Kidney epithelial cell (primary cell): ENCODE results near the gene FBXL14. TPM values are rescaled to one million over a fixed set of nuclear protein-coding genes. Genes with fewer than 3 reads are reported as not detected.

ENCODE experiments used
- DNase-seq: peaks from one replicate; pipeline ENCODE4 v3.0.0-alpha.2; 2010; ENCODE audit warnings: low read depth
- H3K27me3 ChIP-seq: 2 replicates; pipeline ENCODE4 v1.6.0; 2011; ENCODE audit warnings: low read length; ENCODE audit not compliant: control insufficient read depth, insufficient read depth
- H3K36me3 ChIP-seq: 2 replicates; pipeline ENCODE4 v1.5.1; 2011; ENCODE audit warnings: low read length; ENCODE audit not compliant: control insufficient read depth, insufficient read depth
- H3K4me3 ChIP-seq: 2 replicates; pipeline ENCODE4 v1.5.1; 2011; ENCODE audit warnings: low read depth, mild to moderate bottlenecking, control low read depth, low read length
- CTCF ChIP-seq: IDR thresholded peaks from 2 replicates; pipeline ENCODE4 v1.5.1; 2011; ENCODE audit warnings: mild to moderate bottlenecking, moderate library complexity, low read length, control low read depth, inconsistent platforms; ENCODE audit not compliant: insufficient read depth, poor library complexity, severe bottlenecking
- total RNA-seq: library from RNA; depleted of rRNA; stranded (reverse); fragments of >200 nt; gene quantifications from 2 replicates; pipeline ENCODE4 v1.2.3, GENCODE V29; 2015

Gene FBXL14
- total RNA-seq, 1 donor from 2014 or later, result 17.1 TPM

DNA sequence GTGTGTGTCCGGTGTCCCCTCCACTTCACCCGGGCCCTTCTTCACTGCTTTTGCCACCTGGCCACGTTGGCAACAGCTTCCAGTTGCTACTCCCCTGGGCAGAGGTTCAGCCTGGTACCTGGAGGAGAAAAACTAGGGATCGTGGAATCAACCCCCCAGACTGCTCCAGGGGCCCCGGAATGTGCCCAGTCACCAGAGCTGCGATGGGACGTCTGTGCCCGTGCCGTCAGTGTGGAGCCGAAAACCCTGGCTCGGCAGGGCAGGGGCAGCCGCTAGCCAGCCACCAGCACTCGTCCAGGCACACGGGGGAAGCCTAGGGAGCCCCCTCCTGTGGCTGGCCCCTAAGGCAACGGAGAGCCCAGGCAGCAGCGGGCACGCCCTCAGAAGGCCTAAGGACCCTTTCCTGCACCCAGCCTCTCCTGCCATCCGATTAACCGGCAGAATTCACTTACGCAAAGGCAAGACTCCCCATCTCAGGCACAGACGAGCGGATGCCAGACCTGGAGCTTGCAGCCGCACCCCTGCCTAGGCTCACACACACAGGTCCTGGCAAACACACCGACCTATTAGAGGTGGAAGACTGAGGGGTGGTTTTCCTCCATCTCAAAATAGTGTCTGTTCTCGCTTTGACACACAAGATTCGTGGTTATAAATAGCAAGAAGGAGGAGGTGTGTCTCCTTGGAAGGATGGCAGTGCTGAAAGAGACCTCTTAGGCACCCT, 62.6 kb downstream of the FBXL14 start:
- Histone ChIP-seq H3K36me3 (no peaks in the 10 kb centered on the region), H3K4me3 (peak overlapping the region; percentile 53), H3K27me3 (peaks cover 13% of the 10 kb centered on the region)
- no peak for TF ChIP-seq CTCF
- DNase-seq, result no peak

GRCh38 chr12:1531153-1531653, 63.2 kb downstream of the FBXL14 start:
- H3K36me3 ChIP-seq, result no peaks in the 10 kb centered on the region
- peaks cover 13% of the 10 kb centered on the region for H3K27me3 ChIP-seq
- peak overlapping the region; percentile 53 for H3K4me3 ChIP-seq
- no peak for TF ChIP-seq CTCF
- no peak for DNase-seq

GRCh38 chr12:1530592-1531152, 63.7 kb downstream of the FBXL14 start:
- H3K27me3 ChIP-seq, result peaks cover 13% of the 10 kb centered on the region
- peak overlapping the region; percentile 53 for H3K4me3 ChIP-seq
- TF ChIP-seq CTCF, result no peak
- DNase-seq, result no peak
- no peaks in the 10 kb centered on the region for H3K36me3 ChIP-seq

DNA sequence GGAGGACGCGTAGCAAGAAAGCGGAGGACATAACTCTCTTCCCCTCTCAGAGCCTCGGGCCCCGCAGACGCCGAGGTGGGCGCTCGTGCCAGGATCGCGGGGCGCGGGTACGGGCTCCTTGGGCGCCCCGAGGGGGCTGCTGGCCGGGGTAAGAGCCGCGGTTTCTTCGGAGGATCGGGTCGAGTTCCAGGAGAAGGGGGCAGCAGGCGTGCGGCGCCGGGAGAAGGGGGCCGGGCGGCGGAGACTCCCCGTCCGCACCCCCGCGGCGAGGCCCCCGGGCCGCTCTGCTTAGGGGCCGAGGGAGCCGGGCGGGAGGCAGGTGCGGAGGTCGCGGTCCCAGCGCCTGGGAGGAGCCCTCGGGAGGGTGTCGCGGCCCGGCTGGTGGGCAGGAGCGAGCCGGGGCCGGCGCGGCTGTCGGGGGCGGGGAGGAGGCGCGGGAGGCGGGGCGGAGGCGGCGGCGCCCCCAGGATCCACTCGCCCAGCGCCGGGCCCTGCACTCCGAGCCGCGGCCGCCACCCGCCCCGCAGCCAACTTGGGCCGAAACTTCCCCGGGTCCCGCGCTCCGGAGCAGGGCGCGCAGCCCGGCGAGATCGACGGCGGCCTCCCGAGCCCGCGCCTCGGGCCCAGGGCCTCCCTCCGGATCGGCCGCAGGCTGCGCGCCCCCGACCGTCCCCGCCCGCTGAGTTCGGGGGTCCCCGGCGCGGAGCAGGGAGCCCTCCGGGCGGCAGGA, 64.4 kb downstream of the FBXL14 start:
- DNase-seq, result no peak
- Histone ChIP-seq H3K27me3 (peaks cover 13% of the 10 kb centered on the region), H3K4me3 (peak overlapping the region; percentile 53), H3K36me3 (no peaks in the 10 kb centered on the region)
- TF ChIP-seq CTCF, result no peak

- Histone ChIP-seq H3K4me3 (peak overlapping the region; percentile 53), H3K27me3 (peaks cover 13% of the 10 kb centered on the region), H3K36me3 (no peaks in the 10 kb centered on the region)
- TF ChIP-seq CTCF, result no peak
- DNase-seq, result no peak
Observed at GRCh38 chr12:1529228-1529861, 65.0 kb downstream of the FBXL14 start.
